Calu3 (cell line): ENCODE data around the gene SIGLEC6. TPM values are rescaled to one million over a fixed set of nuclear protein-coding genes. Genes with fewer than 3 reads are reported as not detected.

ENCODE experiments used
- Bru-seq: library from RNA; stranded (reverse); fragments of 400-500 nt; gene quantifications from one replicate; lab custom pipeline; 2021; lab: Mats Ljungman, UMichigan
- BruChase-seq, 2 experiments: library from RNA; stranded (reverse); fragments of 400-500 nt; gene quantifications; one replicate each; lab custom pipeline; 2021; lab: Mats Ljungman, UMichigan
- BruUV-seq: library from RNA; stranded (reverse); fragments of 400-500 nt; replicated peaks from 2 replicates; lab custom pipeline; 2021; lab: Mats Ljungman, UMichigan
- CTCF ChIA-PET: fragments of 300-600 bp; sonication (Branson Sonifier 250); formaldehyde crosslinking; loops from one replicate; lab custom pipeline; 2022; ENCODE audit warnings: antibody characterized with exemption; lab: Charles Lee
- DNase-seq: peaks from one replicate; pipeline ENCODE4 v3.0.0; 2022
- H3K27ac Mint-ChIP-seq: one replicate; pipeline ENCODE4 v1.8.0; 2022; ENCODE audit warnings: mixed read lengths; ENCODE audit not compliant: unreplicated experiment
- H3K27me3 Mint-ChIP-seq: one replicate; pipeline ENCODE4 v1.8.0; 2022; ENCODE audit warnings: mixed read lengths; ENCODE audit not compliant: unreplicated experiment
- H3K36me3 Mint-ChIP-seq: one replicate; pipeline ENCODE4 v1.8.0; 2022; ENCODE audit warnings: mild to moderate bottlenecking, moderate library complexity, mixed read lengths; ENCODE audit not compliant: insufficient read depth, unreplicated experiment
- H3K4me1 Mint-ChIP-seq: one replicate; pipeline ENCODE4 v1.8.0; 2022; ENCODE audit warnings: mild to moderate bottlenecking, low read depth, mixed read lengths; ENCODE audit not compliant: unreplicated experiment
- H3K4me3 Mint-ChIP-seq: one replicate; pipeline ENCODE4 v1.8.0; 2022; ENCODE audit warnings: mild to moderate bottlenecking, low read depth, moderate library complexity, mixed read lengths; ENCODE audit not compliant: unreplicated experiment
- H3K9me3 Mint-ChIP-seq: one replicate; pipeline ENCODE4 v1.8.0; 2022; ENCODE audit warnings: low read depth, mixed read lengths; ENCODE audit not compliant: unreplicated experiment
- intact Hi-C: fragments of 100-400 bp; cut with micrococcal nuclease; formaldehyde crosslinking; loops from one replicate; pipeline ENCODE4 v1.10.0; 2022; ENCODE audit not compliant: unreplicated experiment
- long read RNA-seq: library from polyadenylated mRNA; stranded (forward); transcript quantifications from one replicate; pipeline ENCODE4 v2.0.0, GENCODE V29; 2022
- total RNA-seq: library from RNA; stranded (reverse); gene quantifications from 2 replicates; pipeline ENCODE4 v1.2.3, GENCODE V29; 2022
- TF ChIP-seq, protein P1 (sequence below): fragments of 200-600 bp; IDR thresholded peaks from one replicate; pipeline ENCODE4 v1.8.0; 2022; ENCODE audit warnings: antibody characterized with exemption; ENCODE audit not compliant: unreplicated experiment

SIGLEC6 gene
- total RNA-seq: not detected in 2 replicates
- percentile 6 among the genes with signal in this experiment for Bru-seq, nascent RNA
- not detected for BruChase-seq, experiment 1, labeled RNA remaining after a 6-hour chase
- BruChase-seq, experiment 2, labeled RNA remaining after a 2-hour chase: percentile 10 among the genes with signal in this experiment
- long read RNA-seq: 0 reads

GRCh38 chr19:51531349-51532315, at the start of gene SIGLEC6:
Gene SIGLEC6, minus strand, starts transcription at chr19:51531670. Its CDS starts 22 bp downstream, at chr19:51531648.
- DNase-seq: no peak
- H3K27ac Mint-ChIP-seq: no peak within 1 kb of the TSS
- H3K27me3 Mint-ChIP-seq: peaks cover 100% of the 10 kb centered on the region
- no peaks in the 10 kb centered on the region for H3K4me1 Mint-ChIP-seq
- no peaks in the 10 kb centered on the region for H3K9me3 Mint-ChIP-seq
- CTCF ChIA-PET: no interaction called here
- H3K4me3 Mint-ChIP-seq: no peak within 1 kb of the TSS
- no TSS peak for BruUV-seq
- TF ChIP-seq, protein P1, sequence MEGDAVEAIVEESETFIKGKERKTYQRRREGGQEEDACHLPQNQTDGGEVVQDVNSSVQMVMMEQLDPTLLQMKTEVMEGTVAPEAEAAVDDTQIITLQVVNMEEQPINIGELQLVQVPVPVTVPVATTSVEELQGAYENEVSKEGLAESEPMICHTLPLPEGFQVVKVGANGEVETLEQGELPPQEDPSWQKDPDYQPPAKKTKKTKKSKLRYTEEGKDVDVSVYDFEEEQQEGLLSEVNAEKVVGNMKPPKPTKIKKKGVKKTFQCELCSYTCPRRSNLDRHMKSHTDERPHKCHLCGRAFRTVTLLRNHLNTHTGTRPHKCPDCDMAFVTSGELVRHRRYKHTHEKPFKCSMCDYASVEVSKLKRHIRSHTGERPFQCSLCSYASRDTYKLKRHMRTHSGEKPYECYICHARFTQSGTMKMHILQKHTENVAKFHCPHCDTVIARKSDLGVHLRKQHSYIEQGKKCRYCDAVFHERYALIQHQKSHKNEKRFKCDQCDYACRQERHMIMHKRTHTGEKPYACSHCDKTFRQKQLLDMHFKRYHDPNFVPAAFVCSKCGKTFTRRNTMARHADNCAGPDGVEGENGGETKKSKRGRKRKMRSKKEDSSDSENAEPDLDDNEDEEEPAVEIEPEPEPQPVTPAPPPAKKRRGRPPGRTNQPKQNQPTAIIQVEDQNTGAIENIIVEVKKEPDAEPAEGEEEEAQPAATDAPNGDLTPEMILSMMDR: no peak
- intact Hi-C loops: no loop called here
- no peaks in the 10 kb centered on the region for H3K36me3 Mint-ChIP-seq

DNA sequence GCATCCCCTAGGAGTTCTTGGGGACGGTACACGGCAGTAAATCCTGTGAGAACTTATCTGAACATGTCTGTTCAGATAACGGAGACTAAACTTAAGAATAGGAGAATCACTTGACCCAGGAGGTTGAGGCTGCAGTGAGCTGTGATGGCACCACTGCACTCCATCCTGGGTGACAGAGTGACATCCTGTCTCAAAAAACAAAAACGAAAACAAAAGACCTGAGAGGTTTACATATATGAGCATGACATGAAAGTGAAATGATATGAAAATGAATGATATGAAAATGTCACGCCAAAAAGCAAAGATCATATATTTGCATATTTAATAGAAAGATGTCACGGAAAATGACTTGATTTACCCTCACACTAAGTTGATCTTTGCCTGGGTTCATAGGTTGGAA, 45.4 kb upstream of the SIGLEC6 start:
- CTCF ChIA-PET: no interaction called here
- intact Hi-C loops: loop anchor here (10.0 kb wide), 1 partner anchor 102 kb away; the partner anchor contains the start of gene CEACAM18
- no TSS peak for BruUV-seq
- Mint-ChIP-seq H3K4me1 (peaks cover 6% of the 10 kb centered on the region), H3K4me3 (no peak overlapping the region), H3K27me3 (no peaks in the 10 kb centered on the region), H3K27ac (no peak overlapping the region), H3K9me3 (peaks cover 6% of the 10 kb centered on the region), H3K36me3 (peaks cover 13% of the 10 kb centered on the region)
- no peak for DNase-seq
- TF ChIP-seq, protein P1: no peak

DNA sequence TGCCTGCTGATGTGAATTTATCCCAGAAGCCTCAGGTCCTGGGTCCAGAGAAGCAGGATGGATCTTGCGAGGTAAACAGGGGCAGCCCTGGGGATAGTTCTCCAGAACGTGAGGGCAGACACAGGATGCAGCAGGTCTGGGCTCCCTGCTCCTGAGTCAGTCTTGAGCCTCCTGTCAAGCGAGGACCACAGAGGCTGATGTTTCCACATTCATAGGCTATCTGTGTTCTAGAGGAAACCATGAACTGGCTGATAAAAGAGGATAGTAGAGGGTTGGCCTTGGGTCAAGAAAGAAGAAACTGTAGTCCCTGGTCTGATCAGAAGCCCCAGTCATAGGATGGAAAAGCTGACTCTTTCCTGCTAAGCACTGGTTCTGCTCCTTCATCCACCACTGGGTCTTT, 41.9 kb upstream of the SIGLEC6 start:
- Mint-ChIP-seq H3K27ac (no peak overlapping the region), H3K9me3 (no peaks in the 10 kb centered on the region), H3K4me1 (peaks cover 11% of the 10 kb centered on the region), H3K4me3 (no peak overlapping the region), H3K36me3 (peaks cover 20% of the 10 kb centered on the region), H3K27me3 (no peaks in the 10 kb centered on the region)
- no peak for DNase-seq
- CTCF ChIA-PET: no interaction called here
- no TSS peak for BruUV-seq
- intact Hi-C loops: loop anchor here (10.0 kb wide), 1 partner anchor 99 kb away; the partner anchor contains the start of gene CEACAM18
- TF ChIP-seq, protein P1: no peak

DNA sequence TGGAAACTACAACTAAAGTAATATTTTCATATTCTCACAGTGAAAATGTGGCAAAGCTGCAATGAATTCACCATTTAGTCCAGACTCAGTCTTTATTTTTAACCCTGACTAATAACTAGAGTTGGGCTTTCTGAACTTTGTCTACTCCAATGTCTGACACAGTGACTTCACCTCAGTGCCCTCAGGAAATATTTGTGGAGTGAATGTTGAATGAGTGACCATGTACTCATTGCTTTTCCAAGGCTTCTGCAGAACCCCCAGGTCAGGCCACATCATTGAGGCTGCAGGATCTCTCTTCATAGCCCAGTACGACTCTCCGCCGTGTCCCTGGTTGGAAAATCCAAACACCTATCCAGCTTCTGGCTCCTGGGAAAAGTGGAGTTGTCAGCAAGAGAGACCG, 41.4 kb upstream of the SIGLEC6 start:
- no peak overlapping the region for H3K27ac Mint-ChIP-seq

More for the DNA sequence above, 41.4 kb upstream of the SIGLEC6 start:
- Mint-ChIP-seq H3K4me3 (no peak overlapping the region), H3K27me3 (no peaks in the 10 kb centered on the region), H3K4me1 (peaks cover 11% of the 10 kb centered on the region), H3K9me3 (no peaks in the 10 kb centered on the region), H3K36me3 (peaks cover 17% of the 10 kb centered on the region)
- TF ChIP-seq, protein P1: no peak
- CTCF ChIA-PET: no interaction called here
- no peak for DNase-seq
- intact Hi-C loops: loop anchor here (10.0 kb wide), 1 partner anchor 98 kb away; the partner anchor contains the start of gene CEACAM18
- BruUV-seq: no TSS peak
